ENCODE measurements around the gene UQCRQ.

UQCRQ gene

DNA sequence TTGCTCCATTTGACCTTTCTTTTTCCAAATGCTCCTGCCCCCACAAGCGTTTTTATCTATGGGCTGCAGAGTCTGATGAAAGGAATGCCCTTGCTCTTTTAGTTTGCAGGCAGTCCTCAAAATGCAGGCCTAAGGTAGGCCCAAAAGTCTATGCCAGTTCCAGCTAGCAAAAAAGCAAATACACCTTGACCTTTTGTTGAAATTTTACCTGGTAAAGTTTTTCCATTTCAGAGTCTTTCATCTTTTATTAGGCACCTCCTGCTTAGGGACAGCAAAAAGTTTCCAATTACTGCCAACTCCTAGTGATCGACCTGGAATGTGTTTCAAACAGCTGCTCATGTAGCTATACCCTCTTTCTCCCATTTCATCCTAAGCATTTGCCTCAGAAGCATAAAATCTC lies 4.4 kb downstream of the UQCRQ start:
- DNase-seq (ENCODE audit: low read depth in 2 of 2) = no peak

DNA sequence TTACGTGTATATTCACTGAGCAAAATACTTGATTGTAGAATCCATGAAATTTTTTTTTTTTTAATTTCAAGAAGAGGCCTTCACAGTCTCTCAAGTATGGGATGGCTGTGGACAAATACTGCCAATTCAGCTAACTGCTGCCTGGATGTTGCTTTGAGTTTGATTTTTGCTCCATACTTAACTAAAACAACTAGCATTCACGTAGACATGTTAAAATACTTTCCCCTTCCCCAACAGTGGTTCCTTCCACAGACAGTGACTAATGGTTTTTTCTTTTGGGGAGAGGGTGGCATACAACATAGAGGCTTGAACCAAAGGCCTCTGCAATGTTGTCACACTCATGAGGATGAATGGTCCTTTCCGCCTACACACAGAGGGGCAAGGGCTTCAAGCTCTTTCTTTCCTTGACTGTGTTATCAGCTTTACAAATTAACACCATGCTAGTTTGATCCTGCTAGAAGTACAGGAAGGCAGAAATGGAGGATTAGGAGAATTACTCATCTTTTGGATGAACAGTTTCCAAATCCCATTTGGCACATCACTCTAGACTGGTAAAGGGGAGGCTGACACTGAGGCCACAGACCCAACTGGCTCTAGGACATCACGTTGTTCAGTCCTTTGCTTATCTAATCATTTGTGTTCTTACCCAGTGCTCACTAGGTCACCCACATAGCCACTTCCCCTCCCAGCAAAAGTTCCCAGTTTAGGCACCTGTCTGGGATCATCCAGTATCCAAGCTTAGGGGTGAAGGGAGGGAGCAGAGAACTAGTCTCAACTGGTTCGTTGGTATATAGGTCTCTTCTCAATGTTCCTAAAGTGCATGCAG lies 5.2 kb downstream of the UQCRQ start:
- no peak for DNase-seq (ENCODE audit: low read depth in 2 of 2)

DNA sequence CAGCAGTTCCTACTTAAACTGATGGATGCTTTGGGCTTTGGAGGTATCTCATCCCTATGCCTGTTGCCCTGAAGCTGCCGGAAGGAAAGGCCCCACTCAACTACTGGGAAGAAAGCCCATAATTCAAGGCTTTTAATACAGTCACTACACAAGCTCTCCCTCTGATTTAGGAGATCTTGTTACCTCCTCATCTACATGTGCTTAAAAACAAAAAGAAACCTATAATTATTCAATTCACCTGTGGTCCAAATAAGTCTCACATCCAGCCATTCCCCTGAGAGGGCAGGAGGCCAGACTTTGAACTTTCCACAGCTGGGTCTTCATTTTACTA lies 6.3 kb downstream of the UQCRQ start:
- no peak for DNase-seq (ENCODE audit: low read depth in 2 of 2)

DNA sequence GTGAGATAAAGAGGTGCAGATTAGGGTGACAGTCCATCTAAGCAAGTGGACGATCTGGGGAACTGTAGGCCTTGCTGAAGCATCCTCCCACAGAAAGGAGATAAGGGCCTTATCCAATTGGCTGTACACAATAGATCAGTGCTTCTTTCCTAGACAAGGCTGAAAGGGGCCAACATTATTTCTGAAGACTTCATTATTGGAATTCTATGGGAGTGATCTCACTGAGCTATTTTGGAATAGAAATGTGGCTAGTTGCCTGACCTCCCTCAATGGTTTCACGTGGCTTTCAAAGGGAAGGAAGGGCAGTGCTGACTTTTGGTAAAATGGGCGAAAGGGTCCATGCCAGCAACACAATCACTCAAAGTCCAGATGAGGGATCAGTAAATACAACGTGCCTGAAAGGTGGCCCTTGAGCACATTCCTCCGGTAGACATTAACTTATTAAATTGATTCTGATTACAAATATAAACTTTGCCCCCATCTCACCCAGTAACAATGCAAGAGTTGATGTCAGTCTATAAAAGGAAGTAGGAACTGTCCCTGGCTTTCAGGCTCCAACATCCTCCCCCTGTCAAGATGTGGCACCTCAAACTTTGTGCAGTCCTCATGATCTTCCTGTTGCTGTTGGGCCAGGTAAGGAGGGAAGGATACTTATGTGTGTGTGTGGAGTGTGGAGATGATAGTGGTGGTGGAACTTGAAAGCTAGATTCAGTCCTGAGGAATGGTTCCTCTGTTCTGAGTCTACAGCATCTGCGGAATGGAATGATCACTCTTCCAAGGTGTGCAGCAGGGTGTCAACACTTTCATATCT lies 6.9 kb downstream of the UQCRQ start, which contains the start of gene LEAP2:
TSS of gene LEAP2 (plus strand) at position 550 of the 811 bp plus-strand sequence. CDS start at position 577, 27 bp downstream.
- no peak for DNase-seq (ENCODE audit: low read depth in 2 of 2)

DNA sequence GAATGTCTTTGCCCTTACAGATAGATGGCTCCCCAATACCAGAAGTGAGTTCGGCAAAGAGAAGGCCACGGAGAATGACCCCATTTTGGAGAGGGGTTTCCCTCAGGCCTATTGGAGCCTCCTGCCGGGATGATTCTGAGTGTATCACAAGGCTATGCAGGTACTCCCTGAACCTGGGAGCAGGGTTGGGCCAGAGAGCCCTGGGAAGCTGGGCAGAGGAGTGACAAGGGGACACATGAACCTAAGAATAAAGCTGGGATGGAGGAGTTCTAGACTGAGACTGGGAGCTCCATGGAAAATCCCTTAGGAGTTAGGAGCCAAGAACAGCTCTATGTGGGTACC lies 7.5 kb downstream of the UQCRQ start:
- no peak for DNase-seq (ENCODE audit: low read depth in 2 of 2)

DNA sequence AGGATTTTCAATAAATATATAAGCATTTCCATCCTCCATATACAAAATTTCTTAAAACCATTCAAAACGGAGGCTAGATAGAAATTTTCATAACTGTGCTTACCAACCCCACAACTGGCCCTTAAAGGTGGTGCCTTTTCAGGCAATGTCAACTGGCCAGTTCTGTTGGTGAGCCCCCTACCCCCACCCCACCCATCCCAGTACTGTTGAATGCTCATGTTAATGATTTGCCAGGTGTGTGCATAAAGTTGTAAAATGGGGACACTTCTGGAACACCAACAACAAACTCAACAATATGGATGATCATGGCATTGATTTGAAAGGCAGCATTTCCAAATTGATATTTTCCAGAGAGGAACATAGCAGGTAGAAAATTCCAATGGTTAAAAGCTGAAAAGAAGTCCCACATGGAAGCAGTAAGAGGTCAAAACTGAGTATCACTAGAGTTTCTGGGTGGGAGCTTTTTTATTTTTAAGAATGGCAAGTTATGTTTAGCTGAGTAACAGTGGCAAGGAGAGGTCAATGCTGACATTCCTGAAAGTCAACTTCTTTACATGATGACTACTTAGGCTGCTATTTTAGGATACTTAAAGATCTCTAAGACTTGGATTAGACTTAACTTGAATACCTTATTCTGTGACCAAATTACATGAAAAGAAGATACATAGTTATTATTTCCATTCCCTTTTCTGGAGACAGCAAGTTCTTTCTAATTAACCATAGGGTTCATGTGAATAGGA lies 9.7 kb downstream of the UQCRQ start:
- DNase-seq (ENCODE audit: low read depth in 2 of 2) = no peak

DNA sequence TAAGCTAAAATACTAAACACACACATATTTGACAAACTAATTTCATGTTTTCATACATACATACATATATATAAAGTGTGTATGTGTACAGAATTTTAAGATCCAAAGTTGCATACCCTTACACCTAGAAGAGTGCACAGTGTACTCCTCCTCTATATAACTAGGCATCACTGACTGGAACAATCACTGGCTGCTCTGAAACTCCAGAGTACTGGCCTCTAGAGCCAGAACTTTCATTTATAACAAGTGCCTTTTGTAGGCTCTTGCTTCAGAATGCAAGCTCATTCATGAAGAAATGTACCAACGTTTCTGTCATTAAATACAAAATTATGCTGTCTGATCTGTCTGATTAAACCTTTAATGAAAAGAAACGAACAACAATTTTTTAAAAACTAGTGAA lies 11.0 kb downstream of the UQCRQ start:
- no peak for DNase-seq (ENCODE audit: low read depth in 2 of 2)

DNA sequence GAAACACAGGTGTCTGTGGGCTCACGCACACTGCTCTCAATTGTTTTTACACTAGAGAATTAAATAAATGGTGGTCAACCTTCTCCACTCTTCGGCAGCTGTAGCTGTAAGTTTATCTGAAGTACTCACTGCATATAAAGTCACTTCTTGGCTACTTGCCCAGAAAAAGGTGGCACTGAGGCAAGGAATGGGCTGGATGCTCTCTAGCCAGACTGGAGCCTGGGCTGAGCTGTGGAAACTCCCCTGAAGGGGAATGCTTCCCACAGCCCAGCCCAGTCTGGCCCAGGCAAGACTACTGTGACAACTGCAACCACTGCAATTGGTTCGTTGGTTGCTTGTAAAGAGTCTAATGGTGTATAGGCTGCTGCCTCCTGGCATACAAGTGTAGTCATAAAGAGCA lies 11.5 kb downstream of the UQCRQ start:
- no peak for DNase-seq (ENCODE audit: low read depth in 2 of 2)

DNA sequence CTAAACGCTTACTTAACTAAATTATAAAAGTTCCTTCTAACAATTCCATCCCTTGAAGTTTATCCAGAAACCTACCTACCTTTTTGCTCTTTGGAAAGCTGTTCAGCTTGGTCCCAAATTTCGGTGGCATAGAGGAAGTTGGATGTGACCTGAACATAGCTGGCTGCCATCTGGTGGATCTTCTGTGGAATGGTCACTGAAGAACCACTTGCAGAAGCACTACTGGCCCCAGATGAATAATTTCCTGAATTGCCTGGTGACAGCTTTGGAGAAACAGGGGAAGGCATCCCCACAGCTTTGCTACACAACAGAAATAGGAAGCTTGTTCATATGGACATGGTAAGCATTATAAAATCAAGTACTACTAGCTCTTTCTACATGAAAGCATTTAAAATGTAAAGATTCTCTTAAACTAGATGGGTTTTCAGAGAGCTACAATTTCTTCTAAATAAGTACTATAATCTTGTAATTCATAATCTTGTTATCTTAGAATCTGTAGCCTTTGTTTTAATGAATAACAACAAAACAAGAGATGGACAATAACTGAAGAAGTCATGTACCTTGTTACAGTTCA lies 16.9 kb downstream of the UQCRQ start:
- no peak for DNase-seq (ENCODE audit: low read depth in 2 of 2)

DNA sequence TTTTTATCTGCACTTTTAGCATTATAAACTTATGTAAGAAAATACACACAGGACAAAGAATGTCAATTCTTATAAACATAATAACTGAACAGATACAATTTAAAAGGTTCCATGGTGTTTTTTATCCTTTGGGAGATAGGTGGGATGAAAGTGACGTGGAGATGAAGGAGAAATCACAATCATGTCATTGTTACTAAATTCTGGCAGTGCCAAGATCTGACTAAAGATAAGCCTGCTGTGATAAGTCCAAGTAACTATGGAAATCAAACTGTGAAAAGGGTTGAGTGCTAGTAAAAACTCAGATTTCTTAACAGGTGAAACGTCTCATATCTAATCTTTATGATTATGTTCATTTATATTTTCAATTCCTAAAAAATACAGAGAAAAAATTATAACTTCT lies 18.1 kb downstream of the UQCRQ start:
- no peak for DNase-seq (ENCODE audit: low read depth in 2 of 2)

DNA sequence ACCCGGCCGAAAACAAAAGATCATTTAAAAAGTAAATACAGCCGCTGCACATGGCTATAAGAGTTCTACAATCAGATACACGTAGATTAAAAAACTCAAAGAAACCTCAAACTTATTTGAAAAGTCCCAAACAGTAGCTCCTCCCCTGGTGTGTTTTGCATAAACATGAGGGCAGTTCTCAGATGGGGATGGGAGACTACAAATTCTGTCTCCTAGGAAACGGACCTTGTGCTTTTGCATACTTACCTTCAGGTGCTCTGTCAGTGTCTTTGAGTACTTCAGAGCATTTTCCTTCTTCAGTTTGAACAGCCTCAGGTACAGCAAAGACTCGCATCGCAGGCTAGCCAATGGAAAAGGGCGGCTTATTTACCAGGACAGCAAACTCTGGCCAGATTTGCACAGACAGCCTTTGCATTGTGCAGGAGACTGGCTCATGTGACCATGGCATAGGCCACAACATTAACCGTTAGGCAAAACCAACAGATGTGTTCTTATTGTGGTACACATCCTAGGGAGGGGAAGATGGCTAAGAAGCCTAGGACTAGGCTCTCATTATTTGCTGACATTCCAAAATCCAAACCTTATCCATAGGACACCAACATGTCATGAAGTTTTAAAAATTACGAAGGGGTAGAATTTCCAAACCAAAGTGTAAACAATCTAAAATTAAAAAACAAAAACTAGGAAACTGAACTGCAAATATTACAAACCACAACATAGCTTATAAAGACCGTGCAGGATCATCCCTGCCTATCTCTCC lies 19.8 kb downstream of the UQCRQ start:
- DNase-seq (ENCODE audit: low read depth in 2 of 2) = no peak

DNA sequence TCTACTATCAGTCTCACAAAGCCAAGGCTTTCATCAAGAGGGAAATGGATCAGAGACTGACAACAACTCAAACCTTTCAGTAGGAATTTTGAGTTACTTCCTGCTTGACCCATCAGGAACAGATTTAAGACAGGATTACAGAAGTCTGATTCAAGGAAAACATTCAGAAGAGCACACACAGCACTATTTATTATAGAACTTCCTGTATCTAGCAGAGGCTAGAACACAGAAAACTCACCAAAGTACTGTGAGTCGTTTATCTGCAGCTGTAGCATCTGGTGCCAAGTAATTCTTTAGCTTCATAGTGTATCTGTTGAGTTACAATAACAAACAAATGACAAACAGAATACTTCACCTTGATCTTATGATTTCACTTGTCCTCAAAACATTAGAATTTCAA lies 20.8 kb downstream of the UQCRQ start:
- no peak for DNase-seq (ENCODE audit: low read depth in 2 of 2)

DNA sequence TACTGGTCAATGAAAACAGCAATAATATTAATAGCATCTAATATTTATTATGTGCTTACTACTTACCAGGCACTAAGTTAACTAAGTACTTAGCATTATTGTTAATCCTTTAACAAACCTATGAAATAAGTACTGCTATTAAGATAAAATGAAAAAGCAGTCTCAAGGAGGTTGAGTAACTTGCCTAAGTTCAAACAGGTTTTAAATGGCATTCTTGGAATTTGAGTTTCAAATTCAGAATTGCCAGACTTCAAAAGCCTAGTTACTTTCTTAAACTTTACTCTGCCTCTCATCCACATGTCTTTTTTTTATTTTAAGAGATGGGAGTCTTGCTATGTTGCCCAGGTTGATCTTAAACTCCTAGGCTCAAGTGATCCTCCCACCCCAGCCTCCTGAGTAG lies 23.1 kb downstream of the UQCRQ start:
- no peak for DNase-seq (ENCODE audit: low read depth in 2 of 2)

DNA sequence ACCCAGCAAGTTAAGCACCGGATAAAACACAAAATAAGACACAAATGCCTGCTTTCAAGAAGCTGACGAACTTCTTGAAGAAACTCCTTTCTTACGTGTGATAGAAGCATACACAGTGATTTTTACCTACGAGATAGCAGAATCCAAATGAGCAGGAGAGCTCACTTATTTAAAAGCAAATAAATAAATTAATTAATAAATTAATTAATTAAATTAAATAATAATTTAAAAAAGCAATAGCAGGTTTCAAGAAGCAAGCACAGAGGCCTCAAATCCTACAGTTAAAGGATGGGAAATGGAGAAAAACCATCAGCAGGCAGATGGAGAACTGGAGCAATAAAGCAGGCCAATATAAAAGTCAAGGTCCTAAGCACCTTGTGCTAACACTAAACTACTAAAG lies 24.4 kb downstream of the UQCRQ start:
- DNase-seq (ENCODE audit: low read depth in 2 of 2) = no peak

DNA sequence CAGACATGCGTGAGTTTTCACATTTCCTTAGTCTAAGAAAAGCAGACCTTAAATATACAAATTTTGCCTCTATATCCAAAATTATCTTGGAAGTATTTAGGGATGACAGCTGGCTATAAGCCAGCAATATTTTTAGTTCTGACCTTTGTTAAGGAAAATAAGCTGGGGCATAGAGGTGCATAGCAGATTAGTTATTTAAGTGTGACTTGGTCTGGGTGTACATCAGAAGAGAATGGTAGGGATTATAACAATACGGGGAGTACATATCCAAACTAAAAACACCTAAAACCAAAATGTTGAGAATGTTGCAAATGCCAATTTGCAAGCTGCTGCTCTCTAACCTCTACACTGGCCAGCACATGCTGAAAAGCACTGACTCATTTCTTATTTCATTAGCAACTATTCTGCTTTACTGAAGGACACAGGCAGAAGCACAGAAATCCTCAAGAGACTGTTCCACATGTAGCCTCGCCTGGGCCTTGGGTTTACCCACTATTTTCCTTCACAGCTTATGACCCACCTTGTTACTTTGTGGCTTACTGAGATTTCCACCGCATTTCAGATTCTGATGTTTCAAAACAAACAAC lies 29.4 kb downstream of the UQCRQ start:
- DNase-seq (ENCODE audit: low read depth in 2 of 2) = no peak

DNA sequence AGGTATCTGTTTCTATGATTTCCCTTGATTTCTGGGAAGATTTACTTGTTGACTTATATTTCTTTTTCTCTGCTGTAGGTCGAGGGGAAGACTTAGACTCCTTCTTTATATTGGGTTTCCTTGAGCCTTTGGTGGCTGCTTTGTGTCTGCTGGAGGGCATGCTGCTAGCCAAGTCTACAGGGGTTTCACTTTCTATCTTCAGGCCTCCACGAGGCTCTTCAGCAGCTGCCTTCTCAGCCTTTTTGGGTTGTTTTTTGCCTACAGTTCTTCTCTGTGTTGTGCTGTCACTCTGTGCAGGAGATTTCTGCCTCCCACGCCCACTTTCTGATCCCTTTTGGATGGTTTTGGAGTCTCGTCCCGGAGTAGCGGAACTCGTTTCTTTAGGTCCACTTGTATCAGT lies 30.2 kb downstream of the UQCRQ start:
- no peak for DNase-seq (ENCODE audit: low read depth in 2 of 2)

DNA sequence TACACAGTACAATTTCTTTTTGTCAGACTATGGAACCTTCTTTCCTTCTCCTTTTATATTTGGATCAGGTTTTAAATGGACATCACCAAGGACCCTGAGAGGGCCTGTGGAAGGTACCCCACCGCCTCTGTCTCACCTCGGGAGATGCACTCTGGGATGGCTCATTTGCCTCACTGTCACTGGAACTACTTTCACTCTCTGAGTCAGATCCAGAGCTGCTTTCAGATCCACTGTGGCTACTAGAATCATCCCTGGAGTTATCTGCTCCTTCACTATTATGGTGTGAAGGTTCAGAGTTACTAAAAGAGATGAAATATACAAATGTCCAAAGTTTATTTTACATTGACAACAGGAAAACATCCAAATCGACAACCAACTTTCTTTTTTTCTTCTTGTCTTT lies 31.7 kb downstream of the UQCRQ start:
- DNase-seq (ENCODE audit: low read depth in 2 of 2) = no peak

DNA sequence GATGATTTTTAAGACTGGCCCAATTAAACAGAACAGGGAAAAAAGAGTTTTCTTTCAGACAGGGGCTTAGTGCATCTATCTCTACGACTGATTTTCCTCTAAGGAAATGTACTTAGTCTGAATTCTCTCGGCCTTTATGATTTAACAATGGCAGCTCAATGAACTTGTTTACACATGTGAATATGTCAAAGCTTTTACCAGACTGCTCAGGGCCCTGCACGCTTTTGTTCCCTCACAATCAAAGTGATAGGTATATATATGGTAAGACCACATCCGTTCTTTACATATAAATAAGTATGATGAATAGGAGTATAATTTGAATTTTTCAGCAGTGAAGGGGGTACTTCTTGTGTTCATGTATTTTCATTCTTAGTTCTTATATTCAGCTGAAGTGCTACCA lies 34.6 kb downstream of the UQCRQ start:
- no peak for DNase-seq (ENCODE audit: low read depth in 2 of 2)

DNA sequence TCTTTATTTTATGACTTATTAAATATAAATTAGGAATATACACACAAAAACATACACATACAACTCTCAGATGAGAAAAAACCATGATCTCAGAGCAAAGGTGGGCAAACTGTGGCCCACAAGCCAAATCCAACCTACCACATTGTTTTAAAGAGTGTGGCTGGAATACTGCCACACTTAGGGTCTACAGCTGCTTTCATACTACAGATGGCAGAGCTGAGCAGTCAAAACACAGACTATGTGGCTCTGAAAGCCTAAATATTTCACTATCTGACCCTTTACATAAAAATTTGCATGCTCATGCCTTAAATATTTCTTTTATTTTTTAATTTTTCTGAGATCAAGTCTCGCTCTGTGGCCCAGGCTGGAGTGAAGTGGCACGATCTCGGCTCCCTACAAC lies 35.3 kb downstream of the UQCRQ start:
- no peak for DNase-seq (ENCODE audit: low read depth in 2 of 2)

DNA sequence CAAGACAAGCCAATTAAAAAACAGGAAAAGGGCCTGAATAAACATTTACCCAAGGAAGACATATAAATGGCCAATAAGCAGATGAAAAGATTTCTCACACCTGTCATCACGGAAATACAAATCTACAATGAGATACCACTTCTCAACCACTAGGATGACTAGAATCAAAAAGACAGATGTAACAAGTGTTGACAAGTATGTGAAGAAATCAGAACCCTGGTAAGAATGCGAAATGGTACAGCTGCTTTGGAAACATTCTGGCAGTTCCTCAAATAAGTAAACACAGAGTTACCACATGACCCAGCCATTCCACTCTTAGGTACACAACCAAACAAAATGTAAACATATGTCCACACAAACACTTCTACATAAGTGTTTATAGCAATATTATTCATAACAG lies 39.5 kb downstream of the UQCRQ start:
- no peak for DNase-seq (ENCODE audit: low read depth in 2 of 2)

DNA sequence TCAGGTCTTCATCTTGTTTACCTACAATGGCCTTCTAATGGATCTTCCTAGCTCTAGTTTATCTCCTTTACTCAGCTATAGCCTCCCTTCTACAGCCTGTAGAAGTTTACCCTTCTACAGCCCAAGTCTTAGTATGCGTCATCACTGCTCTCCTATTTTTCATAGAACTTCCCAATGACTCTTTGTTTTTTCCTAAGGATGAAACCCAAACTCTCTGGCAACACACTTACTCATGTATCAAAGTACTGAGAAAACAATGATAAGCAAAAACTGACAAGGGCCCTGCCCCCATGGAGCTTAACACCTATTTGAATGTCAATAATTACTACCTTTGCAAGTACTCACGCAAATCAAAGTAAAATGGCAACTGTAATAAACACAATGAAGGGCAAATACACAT lies 40.7 kb downstream of the UQCRQ start:
- DNase-seq (ENCODE audit: low read depth in 2 of 2) = no peak
